Astrocyte (in vitro differentiated cells and primary cell): ENCODE results near the gene CCNF. TPM values are rescaled to one million over a fixed set of nuclear protein-coding genes. Genes with fewer than 3 reads are reported as not detected.
A peak's percentile ranks its signal among the peaks of the same experiment; 100 is the strongest.

Experiments
- DNase-seq: peaks from one replicate; pipeline ENCODE4 v3.0.0-alpha.2; 2010; ENCODE audit warnings: low read depth
- FAIRE-seq: peaks from 2 replicates; lab custom pipeline; 2011; peaks lifted over from hg19 to GRCh38; lab: Jason Lieb, UNC
- H2AFZ ChIP-seq: 2 replicates; pipeline ENCODE4 v1.6.0; 2012; ENCODE audit warnings: low read depth, low read length, inconsistent platforms
- H3K27ac ChIP-seq: 2 replicates; pipeline ENCODE4 v1.5.1; 2011; ENCODE audit warnings: low read depth, low read length, inconsistent platforms
- H3K27me3 ChIP-seq: 2 replicates; pipeline ENCODE4 v1.6.0; 2011; ENCODE audit warnings: low read length, inconsistent platforms; ENCODE audit not compliant: insufficient read depth
- H3K36me3 ChIP-seq: 2 replicates; pipeline ENCODE4 v1.5.1; 2011; ENCODE audit warnings: low read length, inconsistent platforms; ENCODE audit not compliant: insufficient read depth
- H3K4me1 ChIP-seq: 2 replicates; pipeline ENCODE4 v1.5.1; 2011; ENCODE audit warnings: low read length, inconsistent platforms; ENCODE audit not compliant: insufficient read depth
- H3K4me2 ChIP-seq: 2 replicates; pipeline ENCODE4 v1.6.0; 2012; ENCODE audit warnings: low read length, inconsistent platforms
- H3K4me3 ChIP-seq: 2 replicates; pipeline ENCODE4 v1.5.1; 2011; ENCODE audit warnings: low read depth, mild to moderate bottlenecking, low read length, inconsistent platforms; ENCODE audit not compliant: insufficient read depth
- H3K79me2 ChIP-seq: 2 replicates; pipeline ENCODE4 v1.6.0; 2012; ENCODE audit warnings: mild to moderate bottlenecking, low read length, inconsistent platforms; ENCODE audit not compliant: insufficient read depth
- H3K9ac ChIP-seq: 2 replicates; pipeline ENCODE4 v1.6.0; 2012; ENCODE audit warnings: mild to moderate bottlenecking, low read length, inconsistent platforms
- H3K9me3 ChIP-seq: 2 replicates; pipeline ENCODE4 v1.5.1; 2012; ENCODE audit warnings: low read depth, mild to moderate bottlenecking, low read length, inconsistent platforms; ENCODE audit not compliant: insufficient read depth
- H4K20me1 ChIP-seq: 2 replicates; pipeline ENCODE4 v1.6.0; 2012; ENCODE audit warnings: low read length, inconsistent platforms; ENCODE audit not compliant: insufficient read depth
- H3K27ac Mint-ChIP-seq: one replicate; pipeline ENCODE4 v1.8.0; 2021; ENCODE audit warnings: mild to moderate bottlenecking, mixed read lengths; ENCODE audit not compliant: unreplicated experiment
- H3K27me3 Mint-ChIP-seq: one replicate; pipeline ENCODE4 v1.8.0; 2021; ENCODE audit warnings: low read depth, mixed read lengths; ENCODE audit not compliant: unreplicated experiment
- H3K36me3 Mint-ChIP-seq: one replicate; pipeline ENCODE4 v1.8.0; 2021; ENCODE audit warnings: low read depth, mixed read lengths; ENCODE audit not compliant: unreplicated experiment
- H3K4me1 Mint-ChIP-seq: one replicate; pipeline ENCODE4 v1.8.0; 2021; ENCODE audit warnings: low read depth, mixed read lengths; ENCODE audit not compliant: unreplicated experiment
- H3K4me3 Mint-ChIP-seq: one replicate; pipeline ENCODE4 v1.8.0; 2021; ENCODE audit warnings: mild to moderate bottlenecking, moderate library complexity, mixed read lengths; ENCODE audit not compliant: unreplicated experiment
- H3K9me3 Mint-ChIP-seq: one replicate; pipeline ENCODE4 v1.8.0; 2021; ENCODE audit warnings: mild to moderate bottlenecking, mixed read lengths; ENCODE audit not compliant: unreplicated experiment
- CTCF ChIP-seq: IDR thresholded peaks from 2 replicates; pipeline ENCODE4 v1.5.1; 2011; ENCODE audit warnings: low read depth, mild to moderate bottlenecking, inconsistent platforms, low read length, moderate library complexity; ENCODE audit not compliant: insufficient read depth
- EZH2 ChIP-seq: IDR thresholded peaks from 2 replicates; pipeline ENCODE4 v1.6.1; 2012; ENCODE audit warnings: mild to moderate bottlenecking, low read length, inconsistent platforms; ENCODE audit not compliant: insufficient read depth
- total RNA-seq: library from RNA; stranded (reverse); gene quantifications from 2 replicates; pipeline ENCODE4 v1.2.1, GENCODE V29; 2021

The CCNF gene
- total RNA-seq, 1 donor from 2014 or later: 6.4 TPM

GRCh38 chr16:2476345-2476720, 47.1 kb downstream of the CCNF start:
- Histone ChIP-seq H4K20me1 (peaks cover 68% of the 10 kb centered on the region), H3K4me1 (peaks cover 17% of the 10 kb centered on the region), H3K79me2 (peaks cover 29% of the 10 kb centered on the region), H3K4me3 (no peak overlapping the region), H3K27me3 (no peaks in the 10 kb centered on the region), H3K9ac (no peak overlapping the region), H3K27ac (no peak overlapping the region), H3K9me3 (no peaks in the 10 kb centered on the region), H3K36me3 (no peaks in the 10 kb centered on the region), H3K4me2 (no peak overlapping the region), H2AFZ (no peak overlapping the region)
- Mint-ChIP-seq H3K27me3 (peaks cover 14% of the 10 kb centered on the region), H3K4me3 (peak overlapping the region; percentile 82), H3K4me1 (peaks cover 6% of the 10 kb centered on the region), H3K27ac (peak overlapping the region; percentile 18), H3K9me3 (no peaks in the 10 kb centered on the region), H3K36me3 (peaks cover 8% of the 10 kb centered on the region)
- DNase-seq (no peak), FAIRE-seq (no peak)
- TF ChIP-seq CTCF (no peak), EZH2 (no peak)

GRCh38 chr16:2476741-2477140, 47.5 kb downstream of the CCNF start:
- DNase-seq (no peak), FAIRE-seq (no peak)
- peaks cover 72% of the 10 kb centered on the region for H4K20me1 ChIP-seq
- Mint-ChIP-seq H3K27me3 (peaks cover 14% of the 10 kb centered on the region), H3K9me3 (no peaks in the 10 kb centered on the region), H3K36me3 (peaks cover 8% of the 10 kb centered on the region), H3K4me1 (peaks cover 6% of the 10 kb centered on the region), H3K4me3 (peak overlapping the region; percentile 82), H3K27ac (no peak overlapping the region)
- H3K36me3 ChIP-seq: no peaks in the 10 kb centered on the region
- no peak overlapping the region for H3K4me2 ChIP-seq
- TF ChIP-seq CTCF: no peak
- TF ChIP-seq EZH2: no peak
- no peaks in the 10 kb centered on the region for H3K9me3 ChIP-seq
- H3K27me3 ChIP-seq: no peaks in the 10 kb centered on the region
- H3K27ac ChIP-seq: no peak overlapping the region
- no peak overlapping the region for H3K9ac ChIP-seq
- H2AFZ ChIP-seq: no peak overlapping the region
- H3K79me2 ChIP-seq: peaks cover 29% of the 10 kb centered on the region
- H3K4me1 ChIP-seq: peaks cover 13% of the 10 kb centered on the region
- H3K4me3 ChIP-seq: no peak overlapping the region

GRCh38 chr16:2477327-2477726, 48.1 kb downstream of the CCNF start:
- H3K4me1 Mint-ChIP-seq: peaks cover 6% of the 10 kb centered on the region
- H3K4me2 ChIP-seq: no peak overlapping the region
- peaks cover 10% of the 10 kb centered on the region for H3K4me1 ChIP-seq
- H3K4me3 ChIP-seq: no peak overlapping the region
- no peak overlapping the region for H3K9ac ChIP-seq
- TF ChIP-seq EZH2: no peak
- no peak for TF ChIP-seq CTCF
- no peak overlapping the region for H2AFZ ChIP-seq
- H3K4me3 Mint-ChIP-seq: peak overlapping the region; percentile 82
- H3K27me3 ChIP-seq: no peaks in the 10 kb centered on the region
- no peaks in the 10 kb centered on the region for H3K9me3 ChIP-seq
- no peak for DNase-seq
- peak; percentile 29 for FAIRE-seq
- H3K27me3 Mint-ChIP-seq: peaks cover 18% of the 10 kb centered on the region
- peaks cover 74% of the 10 kb centered on the region for H4K20me1 ChIP-seq
- no peak overlapping the region for H3K27ac Mint-ChIP-seq
- peaks cover 29% of the 10 kb centered on the region for H3K79me2 ChIP-seq
- no peaks in the 10 kb centered on the region for H3K9me3 Mint-ChIP-seq
- peaks cover 8% of the 10 kb centered on the region for H3K36me3 Mint-ChIP-seq
- no peak overlapping the region for H3K27ac ChIP-seq
- no peaks in the 10 kb centered on the region for H3K36me3 ChIP-seq
